Measurements from ENCODE around the gene EIF4A3.

Gene EIF4A3

DNA sequence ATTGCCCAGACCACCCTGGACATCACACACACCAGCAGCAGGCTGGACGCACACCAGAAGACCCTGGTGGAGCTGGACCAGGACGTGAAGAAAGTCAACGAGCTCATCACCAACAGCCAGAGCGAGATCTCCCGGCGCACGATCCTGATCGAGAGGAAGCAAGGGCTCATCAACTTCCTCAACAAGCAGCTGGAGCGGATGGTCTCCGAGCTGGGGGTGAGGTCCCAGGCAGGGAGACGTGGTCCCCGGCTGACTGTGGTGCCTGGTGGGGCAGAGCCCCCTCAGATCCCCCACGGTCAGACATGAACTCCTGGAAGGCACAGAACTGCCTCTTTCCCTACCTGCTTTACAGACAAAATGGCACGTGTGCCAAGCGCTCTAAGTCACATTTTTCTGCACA, 62.2 kb downstream of the EIF4A3 start:
- Histone ChIP-seq H3K4me1 (ENCODE audit: control insufficient read depth, insufficient read depth, low read length) (no peaks in the 10 kb centered on the region; the same call in 1 of the 2 replicates), H3K27ac (ENCODE audit: low read depth, low read length) (no peak overlapping the region), H3K9me3 (ENCODE audit: control insufficient read depth, insufficient read depth, low read length) (no peaks in the 10 kb centered on the region), H3K36me3 (ENCODE audit: control insufficient read depth, insufficient read depth, low read length) (no peaks in the 10 kb centered on the region), H3K27me3 (ENCODE audit: control insufficient read depth, insufficient read depth, low read length) (no peaks in the 10 kb centered on the region), H3K4me3 (ENCODE audit: low read depth, low read length) (no peak overlapping the region), H3K9ac (ENCODE audit: low read depth, low read length) (no peak overlapping the region)
